Inflammatory macrophage treated with lipopolysaccharide for 4 hours (primary cell): ENCODE results near the gene GPR39.

Experiments used
- DNase-seq: peaks from one replicate; pipeline ENCODE4 v3.0.0-alpha.2; 2020

GPR39 gene

DNA sequence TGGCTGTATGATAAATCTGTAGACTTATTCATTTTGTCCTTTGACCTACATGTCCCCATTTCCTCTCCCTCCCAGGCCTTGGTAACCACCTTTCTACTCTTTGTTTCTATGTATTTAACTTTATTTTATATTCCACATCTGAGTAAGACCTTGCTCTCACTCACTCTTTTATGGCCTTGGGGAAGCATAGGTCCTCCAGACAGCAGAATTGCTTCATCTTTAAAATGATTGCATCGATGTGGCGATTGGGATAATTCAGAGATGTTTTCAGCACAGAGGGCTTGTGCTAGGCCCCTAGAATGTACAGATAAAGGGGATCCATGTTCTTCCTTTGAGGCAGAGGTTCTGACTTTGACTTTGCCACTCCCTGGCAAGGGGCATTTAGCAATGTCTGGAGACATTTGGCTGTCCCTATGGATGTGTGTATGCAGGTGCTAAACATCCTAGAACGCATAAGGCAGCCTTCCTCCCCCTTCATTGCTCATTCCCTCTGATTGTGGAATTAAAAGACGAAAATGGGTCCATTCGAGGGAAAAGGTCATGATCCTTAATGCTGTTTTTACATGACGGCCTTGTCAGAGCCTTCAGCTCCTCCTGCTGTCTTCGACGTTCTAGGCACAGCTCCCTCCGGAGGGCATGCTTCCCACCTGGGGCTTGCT, 1.2 kb upstream of the GPR39 start:
- no peak for DNase-seq

DNA sequence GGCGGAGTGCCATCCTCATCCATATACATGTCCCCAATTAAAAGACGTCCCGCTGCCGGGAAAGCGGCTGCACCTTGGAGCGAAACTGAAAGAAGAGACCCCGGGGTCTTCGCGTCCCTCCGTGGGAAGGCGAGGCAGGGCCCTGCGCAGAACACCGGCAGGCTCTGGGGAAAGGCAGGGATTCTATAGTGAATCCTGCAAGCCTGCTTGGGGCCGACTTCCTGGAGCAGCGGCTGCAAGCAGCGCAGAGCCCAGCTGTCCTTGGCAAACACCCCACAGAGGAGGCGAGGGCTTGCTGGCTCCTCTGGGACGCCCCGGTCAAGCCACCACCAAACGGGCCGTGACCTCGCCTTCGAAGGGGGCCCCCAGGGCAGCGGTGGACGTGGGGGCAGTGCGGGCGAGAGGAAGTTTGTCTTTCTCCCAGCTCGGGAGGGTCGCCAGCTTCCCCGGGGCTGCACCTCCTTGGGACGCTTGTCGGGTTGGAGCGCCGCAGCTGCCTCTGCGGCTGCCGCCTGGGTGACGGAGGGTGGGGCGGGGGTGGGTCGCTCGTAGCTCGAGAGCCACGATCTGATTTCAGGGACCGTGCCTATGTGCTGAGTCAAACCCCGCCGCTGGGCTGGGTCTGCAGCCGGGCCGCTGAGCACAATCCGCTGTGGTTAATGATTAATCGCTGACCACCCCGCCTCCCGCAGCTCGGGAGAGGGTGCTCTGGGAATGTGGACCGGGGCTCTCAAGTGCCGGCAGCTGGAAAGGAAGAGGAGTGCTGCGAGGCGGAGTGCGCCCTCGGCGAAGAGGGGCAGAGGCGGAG, 486 bp upstream of the GPR39 start:
- peak; percentile 11 for DNase-seq

- no peak for DNase-seq
These were observed 928 bp downstream of the GPR39 start for GRCh38 chr2:132417430-132418035.

GRCh38 chr2:132419235-132419634, 2.6 kb downstream of the GPR39 start:
- DNase-seq = no peak

DNA sequence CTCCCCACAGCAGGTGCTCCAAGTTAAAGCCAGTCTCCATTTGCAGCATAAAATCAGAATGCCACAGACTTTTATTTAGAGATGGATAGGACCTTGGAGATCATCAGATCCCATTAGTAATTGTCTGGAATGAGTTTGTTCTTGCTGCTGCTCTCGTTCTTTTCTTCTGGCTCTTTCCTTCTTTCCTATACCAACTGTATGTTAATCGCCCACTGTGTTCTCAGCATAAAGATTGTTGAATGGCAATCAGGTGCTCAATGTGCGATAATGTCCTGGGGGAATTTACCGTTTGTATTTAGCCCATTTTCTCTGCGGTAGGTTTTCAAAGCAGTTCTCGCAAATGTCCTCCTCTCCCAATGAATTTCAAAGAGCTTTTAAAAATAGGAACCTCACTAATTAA, 3.3 kb downstream of the GPR39 start:
- DNase-seq = no peak

DNA sequence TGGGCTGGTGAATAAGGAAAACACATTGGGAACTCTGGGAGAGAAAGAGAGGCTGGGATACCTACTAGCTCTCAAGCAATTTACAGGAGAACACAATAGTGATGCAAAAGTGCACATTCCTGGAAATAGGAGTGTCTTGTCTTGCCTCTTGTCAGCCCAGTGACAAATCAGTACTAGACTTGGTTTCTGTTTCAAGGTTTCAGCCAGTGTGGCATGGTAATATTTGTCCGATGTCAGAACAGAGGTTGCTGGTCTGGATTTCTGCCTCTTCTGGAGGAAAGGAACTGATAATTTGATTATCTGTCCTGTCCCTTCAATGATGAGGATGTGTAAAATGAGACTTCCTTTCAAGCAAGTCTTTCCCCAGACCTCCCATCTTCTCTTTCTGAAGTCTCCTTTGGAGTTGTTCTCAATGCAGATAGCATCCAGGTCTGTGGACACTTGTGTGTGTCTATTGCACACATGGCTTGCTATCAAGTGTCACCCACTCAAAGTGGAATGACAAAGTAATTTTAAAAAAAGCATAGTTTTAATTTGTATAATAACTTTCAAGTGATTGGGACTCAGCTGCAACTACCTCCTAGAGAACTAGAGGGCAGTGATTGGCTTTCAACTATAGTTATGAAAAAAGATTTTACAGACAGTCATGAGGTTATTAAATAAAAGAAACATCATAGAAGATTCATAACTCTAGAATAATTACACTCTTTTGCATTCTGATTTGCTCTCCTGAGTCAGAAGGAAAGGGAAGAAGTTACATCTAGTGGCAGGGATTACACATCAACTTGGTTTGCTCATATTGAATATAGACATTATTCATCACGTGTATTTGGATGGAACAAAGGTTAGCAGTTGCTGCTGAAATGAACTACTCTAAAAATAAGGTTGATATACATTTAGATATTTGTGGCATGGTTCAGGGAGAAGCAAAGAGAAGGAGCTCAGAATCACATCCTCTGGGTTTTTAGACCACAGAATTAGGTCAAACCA, 4.5 kb downstream of the GPR39 start:
- DNase-seq = no peak

GRCh38 chr2:132422736-132423135, 6.1 kb downstream of the GPR39 start:
- DNase-seq = no peak

GRCh38 chr2:132424526-132425121, 8.0 kb downstream of the GPR39 start:
- DNase-seq = no peak

DNA sequence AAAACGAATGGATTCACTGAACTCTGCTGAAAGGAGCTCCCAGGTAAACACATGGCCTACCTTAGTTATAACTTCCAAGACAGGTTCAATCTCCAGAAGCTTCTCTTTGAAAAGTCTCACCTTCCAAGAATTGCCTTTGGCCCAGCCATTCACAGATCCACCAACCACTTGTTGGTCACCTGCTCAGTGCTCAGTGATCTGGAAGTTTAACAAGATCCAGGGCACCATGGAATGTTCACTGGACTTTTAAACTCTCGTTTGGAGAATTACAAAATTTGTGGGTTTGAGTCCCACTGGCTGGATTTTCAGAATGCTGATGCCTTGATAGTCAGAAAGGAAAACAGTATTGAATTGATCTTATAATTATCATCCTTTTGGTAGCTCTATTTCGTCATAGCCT, 9.4 kb downstream of the GPR39 start:
- DNase-seq = no peak

DNA sequence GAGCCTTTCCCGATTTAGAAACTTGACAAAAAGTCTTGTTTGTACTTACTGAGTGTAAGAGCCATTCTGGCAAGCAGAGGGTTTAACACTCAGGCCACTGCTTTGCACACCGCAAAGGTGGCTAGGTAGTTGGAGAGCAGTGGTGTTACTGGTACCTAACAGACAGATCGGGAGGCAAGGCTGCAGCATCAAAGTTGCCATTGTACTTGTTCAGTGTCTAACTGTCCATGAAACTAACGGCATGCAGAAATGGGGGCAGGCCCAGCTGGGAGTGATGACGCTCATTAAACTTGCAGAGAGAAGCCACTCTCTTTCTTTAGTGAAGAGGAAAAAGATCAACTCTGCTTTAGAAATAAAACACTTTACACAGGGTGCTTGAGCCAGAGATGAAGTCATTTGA, 10.1 kb downstream of the GPR39 start:
- no peak for DNase-seq

- no peak for DNase-seq
These were observed 12.7 kb downstream of the GPR39 start for GRCh38 chr2:132429351-132429750.

DNA sequence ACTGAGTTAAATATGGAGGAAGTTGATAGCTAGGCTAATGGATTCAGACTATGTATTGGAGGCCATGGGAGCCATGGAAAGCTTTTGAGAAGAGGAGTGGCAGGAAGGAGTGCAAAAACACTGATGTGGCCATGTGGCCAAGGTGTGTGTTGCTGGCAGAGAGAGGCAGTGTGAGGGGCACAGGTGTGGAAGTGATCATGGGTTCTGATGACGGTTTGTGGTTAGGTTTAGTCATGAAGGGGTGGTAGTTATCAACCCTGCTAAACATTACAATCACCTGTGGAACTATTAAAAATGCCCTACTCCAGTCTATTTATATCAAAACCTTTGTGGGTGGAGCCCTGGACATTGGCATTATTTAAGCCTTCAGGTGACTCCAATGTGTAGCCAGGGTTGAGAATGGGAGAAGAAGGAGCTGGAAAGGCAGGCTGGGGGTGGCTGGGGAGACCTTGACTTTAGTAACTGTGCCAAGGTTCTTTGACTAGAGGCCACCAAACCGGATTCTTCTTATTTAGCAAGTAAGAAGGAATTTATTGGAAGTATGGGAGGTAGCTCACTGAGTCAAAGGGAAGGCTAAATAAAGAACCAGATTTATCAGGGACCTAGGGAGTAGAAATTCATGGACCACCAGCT, 13.5 kb downstream of the GPR39 start:
- no peak for DNase-seq

- DNase-seq = no peak
These were observed 14.3 kb downstream of the GPR39 start for GRCh38 chr2:132430895-132431294.

DNA sequence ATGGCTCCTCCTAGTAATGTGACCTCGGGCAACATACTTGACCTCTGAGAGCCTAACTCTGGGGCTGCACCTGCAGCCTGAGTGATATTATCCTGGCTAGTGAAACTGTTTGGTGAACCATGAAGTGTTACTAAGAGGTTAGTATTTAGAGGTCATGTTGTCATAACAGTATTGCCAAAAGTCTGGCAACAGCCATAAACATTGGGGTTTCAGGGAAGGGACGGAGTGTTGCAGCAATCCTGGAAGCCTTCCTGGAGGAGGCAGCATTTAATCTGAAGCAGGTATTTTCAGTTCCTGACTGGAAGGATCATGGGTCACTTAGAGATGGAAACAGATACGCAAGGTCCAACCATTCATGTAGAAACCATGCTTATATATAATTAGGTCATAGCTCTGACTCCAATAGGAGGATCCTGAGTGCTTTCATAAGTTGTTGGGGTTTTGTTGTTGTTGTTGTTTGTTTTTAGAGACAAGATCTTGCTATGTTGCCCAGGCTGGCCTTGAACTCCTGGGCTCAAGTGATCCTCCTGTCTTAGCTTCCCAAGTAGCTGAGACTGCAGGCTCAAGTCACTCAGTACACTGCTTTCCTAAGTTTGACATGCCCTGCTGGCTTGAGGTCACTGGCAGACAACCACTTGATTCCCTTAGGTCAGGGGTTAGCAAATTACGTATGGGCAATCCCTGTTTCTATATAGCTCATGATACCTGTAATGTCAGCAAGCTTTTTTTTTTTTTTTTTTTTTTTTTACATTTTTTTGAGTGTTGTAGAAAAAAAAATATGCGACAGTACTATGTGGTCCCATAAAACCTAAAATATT, 21.5 kb downstream of the GPR39 start:
- DNase-seq = no peak

DNA sequence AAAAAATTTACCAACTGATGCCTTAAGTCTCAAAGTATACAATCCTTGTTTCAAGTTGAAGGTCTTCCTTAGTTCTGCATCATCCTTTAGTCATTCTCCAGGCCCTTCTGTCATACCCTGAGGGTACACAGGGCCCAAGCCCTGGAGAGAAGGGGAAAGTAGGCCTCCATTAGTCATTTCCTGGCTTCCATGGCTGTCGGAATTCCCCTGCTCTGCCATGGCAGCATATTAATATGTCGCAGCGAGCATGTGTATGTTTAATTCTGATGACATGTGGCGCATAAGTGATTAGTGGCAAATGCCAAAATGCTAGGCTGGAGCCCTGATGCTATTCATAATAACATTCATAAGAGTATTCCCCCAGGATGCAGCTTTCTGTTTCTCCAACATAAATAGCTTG, 22.1 kb downstream of the GPR39 start:
- peak; percentile 28 for DNase-seq

DNA sequence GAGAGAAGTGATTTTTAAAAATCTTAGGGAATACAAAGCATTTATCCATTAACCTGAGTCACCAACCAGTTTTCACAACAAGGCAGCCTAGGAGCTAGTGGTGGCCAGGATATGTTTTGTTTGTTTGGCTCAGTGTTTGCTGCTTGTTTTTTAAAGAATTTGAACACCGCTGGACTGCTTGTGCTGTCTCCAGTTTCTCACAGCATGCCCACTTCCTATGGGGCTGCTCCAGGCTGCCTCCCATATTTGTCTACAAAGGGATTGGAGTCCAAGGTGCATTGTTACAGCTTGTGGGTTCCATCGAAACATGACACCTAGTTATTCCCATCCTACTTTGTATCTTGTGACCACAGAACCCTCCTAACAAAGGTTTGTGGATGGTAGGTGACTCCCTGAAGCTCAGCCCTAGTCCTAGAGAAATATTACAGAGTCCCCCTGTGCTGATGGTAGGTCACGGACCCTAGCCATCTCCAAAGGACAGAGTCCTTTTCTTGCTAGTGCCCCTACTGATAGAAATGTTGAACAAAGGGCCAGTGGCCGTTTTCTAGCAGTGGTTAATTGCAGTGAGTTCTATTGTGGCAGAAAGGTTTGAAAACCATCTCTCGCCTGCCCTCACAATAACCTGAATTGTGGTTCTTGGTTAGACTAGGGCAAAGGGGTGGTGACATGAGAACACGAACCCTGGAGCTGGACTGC, 23.2 kb downstream of the GPR39 start:
- DNase-seq = no peak

DNA sequence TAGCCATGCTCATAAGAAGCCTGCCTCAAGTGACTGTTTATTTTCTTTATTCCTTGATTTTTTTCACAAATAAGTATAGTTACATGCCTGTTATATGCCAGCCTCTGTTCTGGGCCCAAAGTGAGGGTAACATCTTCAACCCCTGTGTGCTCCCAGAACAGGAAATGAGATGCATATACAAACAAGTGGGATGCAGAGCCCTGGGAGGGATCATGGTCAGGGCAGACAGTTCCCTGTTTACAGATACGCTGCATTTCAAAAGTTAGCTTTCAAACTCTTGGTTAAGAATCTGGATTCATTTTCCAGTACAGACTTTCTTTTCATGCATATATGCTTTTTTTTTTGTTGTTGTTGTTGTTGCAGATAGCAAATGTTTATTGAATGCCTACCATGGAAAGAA, 24.4 kb downstream of the GPR39 start:
- DNase-seq = no peak

GRCh38 chr2:132442278-132442677, 25.7 kb downstream of the GPR39 start:
- no peak for DNase-seq

GRCh38 chr2:132443106-132443505, 26.5 kb downstream of the GPR39 start:
- DNase-seq = no peak

GRCh38 chr2:132446444-132446843, 29.8 kb downstream of the GPR39 start:
- no peak for DNase-seq
